Epidermal melanocyte (primary cell): ENCODE data around the gene NDUFA11.
A peak's percentile ranks its signal among the peaks of the same experiment; 100 is the strongest.
"Not testable (repeated sequence)": the region's sequence is repeated elsewhere in the genome, so short reads cannot be mapped to it uniquely, and the experiment has no call there.

Source experiments
- DNase-seq: peaks from one replicate; pipeline ENCODE4 v3.0.0; 2011; ENCODE audit warnings: low spot score; ENCODE audit not compliant: insufficient read length

NDUFA11 gene

DNA sequence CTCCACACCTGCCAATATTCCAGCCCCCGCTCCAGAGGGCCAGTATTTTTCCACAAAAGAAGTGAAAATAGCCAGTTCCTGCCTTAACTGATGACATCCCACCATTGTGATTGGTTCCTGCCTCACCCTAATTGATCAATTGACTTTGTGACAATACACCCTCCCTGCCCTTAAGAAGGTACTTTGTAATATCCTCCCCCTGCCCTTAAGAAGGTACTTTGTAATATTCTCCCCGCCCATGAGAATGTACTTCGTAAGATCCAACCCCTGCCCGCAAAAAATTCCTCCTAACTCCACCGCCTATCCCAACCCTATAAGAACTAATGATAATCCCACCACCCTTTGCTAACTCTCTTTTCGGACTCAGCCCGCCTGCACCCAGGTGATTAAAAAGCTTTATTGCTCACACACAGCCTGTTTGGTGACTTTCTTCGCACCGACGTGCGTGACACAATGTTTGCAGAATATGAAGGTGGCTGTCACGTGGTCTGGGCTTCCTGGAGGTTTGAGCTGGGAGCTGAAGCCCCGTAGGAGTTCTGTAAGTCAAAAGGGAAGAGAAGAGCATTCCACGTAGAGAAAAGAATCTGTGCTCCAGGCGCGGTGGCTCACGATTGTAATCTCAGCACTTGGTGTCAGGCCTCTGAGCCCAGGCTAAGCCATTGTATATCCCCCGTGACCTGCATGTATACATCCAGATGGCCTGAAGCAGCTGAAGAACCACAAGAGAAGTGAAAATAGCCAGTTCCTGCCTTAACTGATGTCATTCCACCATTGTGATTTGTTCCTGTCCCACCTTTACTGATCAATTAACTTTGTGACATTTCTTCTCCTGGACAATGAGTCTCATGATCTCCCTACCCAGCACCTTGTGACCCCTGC is 46.1 kb downstream of the NDUFA11 start:
- DNase-seq = no peak

DNA sequence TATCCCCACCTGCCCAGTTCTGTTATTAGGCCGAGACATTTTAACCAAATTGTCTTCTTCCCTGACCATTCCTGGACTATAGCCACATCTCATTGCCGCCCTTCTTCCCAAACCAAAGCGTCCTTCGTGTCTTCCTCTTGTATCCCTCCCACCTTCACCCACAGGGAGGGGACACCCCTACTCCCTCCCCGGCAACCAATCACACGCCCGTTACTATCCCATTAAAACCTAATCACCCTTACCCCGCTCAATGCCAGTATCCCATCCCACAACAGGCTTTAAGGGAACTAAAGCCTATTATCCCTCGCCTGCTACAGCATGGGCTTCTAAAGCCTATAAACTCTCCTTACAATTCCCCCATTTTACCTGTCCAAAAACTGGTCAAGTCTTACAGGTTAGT is 48.4 kb downstream of the NDUFA11 start:
- peak; percentile 2 for DNase-seq

DNA sequence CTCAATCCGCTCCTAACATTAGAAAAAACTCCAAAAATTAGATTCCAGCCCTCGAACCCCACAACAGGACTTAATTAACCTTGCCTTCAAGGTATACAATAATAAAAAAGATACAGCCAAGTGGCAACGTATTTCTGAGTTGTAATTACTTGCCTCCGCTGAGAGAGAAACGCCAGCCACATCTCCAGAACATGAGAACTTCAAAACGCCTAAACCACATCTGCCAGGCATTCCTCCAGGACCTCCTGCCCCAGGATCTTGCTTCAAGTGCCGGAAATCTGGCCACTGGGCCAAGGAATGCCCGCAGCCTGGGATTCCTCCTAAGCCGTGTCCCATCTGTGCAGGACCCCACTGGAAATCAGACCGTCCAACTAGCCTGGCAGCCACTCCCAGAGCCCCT is 49.5 kb downstream of the NDUFA11 start:
- not testable (repeated sequence) for DNase-seq

DNA sequence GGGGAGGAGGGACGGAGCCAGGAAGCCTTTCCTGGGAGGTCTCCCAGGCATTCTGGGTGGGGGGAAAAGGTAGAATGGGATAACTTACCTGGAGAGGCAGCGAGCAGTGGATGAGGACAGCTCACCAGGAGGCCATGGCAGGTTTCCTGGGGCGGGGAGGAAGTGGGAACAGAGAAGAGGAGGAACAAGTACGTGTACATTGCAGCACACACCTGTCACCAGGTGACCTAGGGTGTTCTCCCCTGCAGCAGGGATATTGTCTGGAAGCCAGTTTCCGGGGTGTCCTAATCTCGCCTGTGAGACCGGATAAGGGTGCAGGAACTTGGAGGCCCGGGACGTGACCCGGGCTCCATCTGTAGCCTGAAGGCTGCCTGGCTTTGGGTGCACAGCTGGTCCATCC is 52.3 kb downstream of the NDUFA11 start, which contains the start of gene FUT3:
Gene FUT3 (minus strand): TSS at position 148 of the 400 bp plus-strand sequence.
- DNase-seq = peak; percentile 8

DNA sequence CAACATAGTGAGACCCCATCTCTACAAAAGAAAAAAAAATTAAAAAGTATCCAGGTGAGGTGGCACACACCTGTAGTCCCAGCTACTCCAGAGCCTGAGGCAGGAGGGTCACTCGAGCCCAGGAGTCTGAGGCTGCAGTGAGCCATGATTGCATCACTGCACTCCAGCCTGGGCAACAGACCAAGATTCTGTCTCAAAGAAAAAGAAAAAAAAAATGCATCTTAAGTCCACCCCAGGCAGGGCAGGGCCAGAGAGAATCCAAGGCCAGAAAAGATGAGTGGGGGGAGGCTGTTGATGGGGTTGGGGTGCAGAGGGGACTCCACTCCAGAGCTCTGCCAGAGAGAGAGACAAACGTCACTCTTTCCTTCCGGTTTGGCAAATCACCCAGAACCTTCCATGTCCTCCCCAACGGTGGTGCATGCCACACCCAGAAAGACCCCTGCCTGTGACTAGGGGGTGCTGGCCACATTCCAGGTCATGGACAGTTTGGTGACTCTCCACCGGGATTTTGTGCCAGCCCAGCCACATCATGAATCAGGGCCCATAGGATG is 52.8 kb downstream of the NDUFA11 start:
- peak; percentile 10 for DNase-seq

DNA sequence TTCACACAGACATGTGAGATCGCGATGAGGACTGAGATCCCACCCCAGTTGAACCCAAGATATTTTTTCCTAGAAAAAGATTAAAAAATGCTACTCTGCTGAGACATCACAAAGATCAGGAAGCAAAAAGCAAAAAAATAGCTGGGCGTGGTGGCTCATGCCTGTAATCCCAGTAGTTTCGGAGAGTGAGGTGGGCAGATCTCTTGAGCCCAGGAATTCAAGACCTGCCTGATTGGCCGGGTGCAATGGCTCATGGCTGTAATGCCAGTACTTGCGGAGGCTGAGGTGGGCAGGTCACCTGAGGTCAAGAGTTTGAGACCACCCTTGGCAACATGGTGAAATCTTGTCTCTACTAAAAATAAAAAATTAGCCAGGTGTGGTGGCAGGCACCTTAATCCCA is 53.4 kb downstream of the NDUFA11 start:
- no peak for DNase-seq

DNA sequence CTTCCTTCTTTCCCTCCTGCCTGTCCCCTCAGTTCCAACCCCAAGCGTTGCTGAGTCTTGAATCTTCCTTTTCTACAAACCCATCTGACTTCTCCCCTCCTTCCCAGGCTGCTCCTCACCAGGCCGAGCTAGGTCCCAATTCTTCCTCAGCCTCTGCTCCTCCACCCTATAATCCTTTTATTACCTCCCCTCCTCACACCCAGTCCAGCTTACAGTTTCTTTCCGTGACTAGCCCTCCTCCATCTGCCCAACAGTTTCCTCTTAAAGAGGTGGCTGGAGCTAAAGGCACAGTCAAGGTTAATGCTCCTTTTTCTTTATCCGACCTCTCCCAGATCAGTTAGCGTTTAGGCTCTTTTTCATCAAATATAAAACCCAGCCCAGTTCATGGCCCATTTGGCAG is 55.0 kb downstream of the NDUFA11 start:
- DNase-seq = not testable (repeated sequence)

DNA sequence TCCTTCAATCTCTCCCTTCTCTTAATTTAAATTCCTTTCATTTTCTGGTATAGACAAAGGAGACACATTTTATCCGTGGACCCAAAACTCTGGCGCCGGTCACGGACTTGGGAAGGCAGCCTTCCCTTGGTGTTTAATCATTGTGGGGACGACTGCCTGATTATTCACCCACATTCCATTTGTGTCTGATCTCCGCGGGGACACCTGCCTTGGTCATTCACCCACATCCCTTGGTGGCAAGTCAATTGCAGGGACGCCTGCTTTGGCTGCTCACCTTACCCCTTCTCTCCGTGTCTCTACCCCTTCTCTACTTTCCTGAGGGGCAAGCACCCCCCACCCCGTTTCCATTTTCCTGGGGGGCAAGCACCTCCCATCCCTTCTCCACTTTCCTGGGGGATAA is 55.7 kb downstream of the NDUFA11 start:
- not testable (repeated sequence) for DNase-seq
